Measurements from ENCODE around the gene RGP1. TPM values are rescaled to one million over a fixed set of nuclear protein-coding genes. Genes with fewer than 3 reads are reported as not detected.

The RGP1 gene
- total and polyA plus RNA-seq, 9 of the 15 experiments (the other 6 are each of a cell fraction or from before 2014, with no cell fraction given), result 0.42 to 13.8 (median 6.7) TPM

DNA sequence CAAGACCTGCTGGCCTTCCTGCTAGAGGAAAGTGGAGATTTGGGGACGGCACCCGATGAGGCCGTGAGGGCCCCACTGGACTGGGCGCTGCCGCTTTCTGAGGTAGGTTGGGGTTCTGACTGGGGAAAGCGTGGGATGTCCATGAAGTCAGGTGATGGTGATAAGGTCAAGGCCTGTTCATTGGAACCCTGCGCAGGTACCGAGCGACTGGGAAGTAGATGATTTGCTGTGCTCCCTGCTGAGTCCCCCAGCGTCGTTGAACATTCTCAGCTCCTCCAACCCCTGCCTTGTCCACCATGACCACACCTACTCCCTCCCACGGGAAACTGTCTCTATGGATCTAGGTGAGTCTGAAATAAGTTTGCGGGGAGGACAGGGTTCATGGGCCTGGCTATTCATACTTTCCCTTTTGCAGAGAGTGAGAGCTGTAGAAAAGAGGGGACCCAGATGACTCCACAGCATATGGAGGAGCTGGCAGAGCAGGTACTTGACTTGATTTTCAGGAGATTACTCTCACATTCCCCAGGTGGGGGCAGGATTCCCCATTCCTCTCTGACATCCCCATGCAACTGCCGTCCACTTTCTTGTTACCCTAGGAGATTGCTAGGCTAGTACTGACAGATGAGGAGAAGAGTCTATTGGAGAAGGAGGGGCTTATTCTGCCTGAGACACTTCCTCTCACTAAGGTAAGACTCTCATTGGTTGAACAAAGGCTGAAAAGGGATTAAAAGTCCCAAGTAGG lies 16.1 kb upstream of the RGP1 start (continued):
- TF ChIP-seq ZBTB5 (IDR thresholded peaks at IDR 0.05) (no peak), HDAC3 (IDR thresholded peaks at IDR 0.05; ENCODE audit: borderline replicate concordance, partially characterized antibody) (no peak), GABPA (tag; conservative IDR thresholded peaks at IDR 0.05; ENCODE audit: low read depth) (no peak), CTBP1 (IDR thresholded peaks at IDR 0.05; ENCODE audit: borderline replicate concordance) (peak; percentile 55; the same call in 1 of the 2 replicates), ZNF696 (CRISPR knock-in tag; conservative IDR thresholded peaks at IDR 0.05) (no peak), CREM (IDR thresholded peaks at IDR 0.05; ENCODE audit: low read depth) (no peak), LCOR (CRISPR knock-in tag; IDR thresholded peaks at IDR 0.05) (no peak), KDM2B (CRISPR knock-in tag; IDR thresholded peaks at IDR 0.05) (no peak), CLOCK (CRISPR knock-in tag; IDR thresholded peaks at IDR 0.05; ENCODE audit: borderline replicate concordance) (no peak), SRF (CRISPR knock-in tag; IDR thresholded peaks at IDR 0.05) (no peak), PYGO2 (tag; IDR thresholded peaks at IDR 0.05) (no peak), PHF20 (IDR thresholded peaks at IDR 0.05; ENCODE audit: partially characterized antibody) (no peak), ZNF282 (CRISPR knock-in tag; IDR thresholded peaks at IDR 0.05) (no peak), ZNF263 (CRISPR knock-in tag; IDR thresholded peaks at IDR 0.05; ENCODE audit: borderline replicate concordance) (peak; percentile 84), WHSC1 (IDR thresholded peaks at IDR 0.05; ENCODE audit: low read length) (no peak), GABPB2 (CRISPR knock-in tag; conservative IDR thresholded peaks at IDR 0.05) (no peak), RAD21 (CRISPR knock-in tag; conservative IDR thresholded peaks at IDR 0.05 in 1 of 2, IDR thresholded peaks at IDR 0.05 in 1 of 2) (0 out of 4 replicates have a peak, but pooled peaks of 1 of the 2 experiments have one; percentile 10), THAP12 (CRISPR knock-in tag; IDR thresholded peaks at IDR 0.05) (no peak)
- TF ChIP-seq, protein P1, sequence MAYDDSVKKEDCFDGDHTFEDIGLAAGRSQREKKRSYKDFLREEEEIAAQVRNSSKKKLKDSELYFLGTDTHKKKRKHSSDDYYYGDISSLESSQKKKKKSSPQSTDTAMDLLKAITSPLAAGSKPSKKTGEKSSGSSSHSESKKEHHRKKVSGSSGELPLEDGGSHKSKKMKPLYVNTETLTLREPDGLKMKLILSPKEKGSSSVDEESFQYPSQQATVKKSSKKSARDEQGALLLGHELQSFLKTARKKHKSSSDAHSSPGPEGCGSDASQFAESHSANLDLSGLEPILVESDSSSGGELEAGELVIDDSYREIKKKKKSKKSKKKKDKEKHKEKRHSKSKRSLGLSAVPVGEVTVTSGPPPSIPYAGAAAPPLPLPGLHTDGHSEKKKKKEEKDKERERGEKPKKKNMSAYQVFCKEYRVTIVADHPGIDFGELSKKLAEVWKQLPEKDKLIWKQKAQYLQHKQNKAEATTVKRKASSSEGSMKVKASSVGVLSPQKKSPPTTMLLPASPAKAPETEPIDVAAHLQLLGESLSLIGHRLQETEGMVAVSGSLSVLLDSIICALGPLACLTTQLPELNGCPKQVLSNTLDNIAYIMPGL (CRISPR knock-in tag; IDR thresholded peaks at IDR 0.05), result no peak
